B cell (primary cell): ENCODE results near the gene TMEM30A. TPM values are rescaled to one million over a fixed set of nuclear protein-coding genes. Genes with fewer than 3 reads are reported as not detected.

Experiments used
- ATAC-seq: fragments of 200-7000 bp; cut with Tn5 transposase; one replicate; pipeline ENCODE4 v1.10.0; 2021; ENCODE audit warnings: low read depth, mild to moderate bottlenecking, moderate number of reproducible peaks, moderate library complexity
- CTCF ChIA-PET: fragments of 350-600 bp; sonication (Branson Sonifier 250); formaldehyde crosslinking; loops from one replicate; lab custom pipeline; 2021; ENCODE audit warnings: antibody characterized with exemption, inconsistent platforms; lab: Charles Lee
- POLR2A ChIA-PET: fragments of 350-600 bp; sonication (Branson Sonifier 250); formaldehyde crosslinking; loops from one replicate; lab custom pipeline; 2021; ENCODE audit warnings: antibody characterized with exemption; lab: Charles Lee
- DNase-seq: peaks from one replicate; pipeline ENCODE4 v3.0.0; 2013
- H2AFZ ChIP-seq: 2 replicates; pipeline ENCODE4 v1.6.1; 2012; ENCODE audit warnings: mild to moderate bottlenecking, low read depth, low read length; ENCODE audit not compliant: insufficient read depth, poor library complexity, severe bottlenecking
- H3K27ac ChIP-seq, 2 donors: 1 replicate in 1 of 2; 2 replicates in 1 of 2; pipeline ENCODE4 v1.5.1; 2012 to 2013; ENCODE audit warnings: low read length in 2 of 2, mild to moderate bottlenecking in 2 of 2, moderate library complexity in 1 of 2
- H3K27me3 ChIP-seq, 4 experiments: fragments of 200-600 bp in 1 of 4; sonication (generic) in 1 of 4; replicated peaks in 1 of 4; 1 replicate in 2 of 4; 2 replicates in 2 of 4; pipeline versions ENCODE4 v1.6.1 to v1.7.0; 2013 to 2016; ENCODE audit warnings: low read length in 3 of 4, mild to moderate bottlenecking in 2 of 4, mixed read lengths in 1 of 4, moderate library complexity in 1 of 4; ENCODE audit not compliant: insufficient read depth in 4 of 4, control insufficient read depth in 3 of 4; ENCODE audit errors: control extremely low read depth in 1 of 4
- H3K36me3 ChIP-seq, 2 experiments: replicated peaks in 1 of 2; 1 replicate in 1 of 2; 2 replicates in 1 of 2; pipeline versions ENCODE4 v1.6.1 to v1.7.1; 2013; ENCODE audit warnings: low read length in 1 of 2; ENCODE audit not compliant: insufficient read depth in 2 of 2, control insufficient read depth in 1 of 2; ENCODE audit errors: control extremely low read depth in 1 of 2, extremely low read depth in 1 of 2
- H3K4me1 ChIP-seq, 2 donors: fragments of 200-600 bp in 1 of 2; sonication (generic) in 1 of 2; 1 replicate in 1 of 2; 2 replicates in 1 of 2; pipeline versions ENCODE4 v1.5.1 to v1.6.1; 2013 to 2017; ENCODE audit warnings: low read length in 2 of 2; ENCODE audit not compliant: control insufficient read depth in 2 of 2, insufficient read depth in 2 of 2
- H3K4me2 ChIP-seq: replicated peaks from 2 replicates; pipeline ENCODE3; 2012; ENCODE audit warnings: mild to moderate bottlenecking, low read depth, low read length; ENCODE audit not compliant: poor library complexity, severe bottlenecking
- H3K4me3 ChIP-seq, 5 experiments: fragments of 200-600 bp in 1 of 5; sonication (generic) in 1 of 5; 1 replicate in 3 of 5; 2 replicates in 2 of 5; pipeline versions ENCODE4 v1.5.1 to v1.7.0; 2011 to 2016; ENCODE audit warnings: low read length in 4 of 5, mild to moderate bottlenecking in 4 of 5, low read depth in 2 of 5, control low read depth in 1 of 5, moderate library complexity in 1 of 5; ENCODE audit not compliant: insufficient read depth in 1 of 5; ENCODE audit errors: control extremely low read depth in 1 of 5, extremely low read depth in 1 of 5
- H3K79me2 ChIP-seq: fragments of 200-600 bp; sonication (generic); one replicate; pipeline ENCODE4 v1.6.0; 2016; ENCODE audit warnings: low read length; ENCODE audit not compliant: control insufficient read depth, insufficient read depth
- H3K9ac ChIP-seq: fragments of 200-600 bp; sonication (generic); 2 replicates; pipeline ENCODE4 v1.6.1; 2017; ENCODE audit warnings: mild to moderate bottlenecking, low read length, moderate library complexity
- H3K9me3 ChIP-seq, 3 donors: one replicate each; pipeline versions ENCODE4 v1.6.1 to v1.7.1; 2013; ENCODE audit warnings: low read length in 2 of 3; ENCODE audit not compliant: control insufficient read depth in 2 of 3, insufficient read depth in 1 of 3; ENCODE audit errors: control extremely low read depth in 1 of 3
- H4K20me1 ChIP-seq: 2 replicates; pipeline ENCODE4 v1.6.0; 2012; ENCODE audit warnings: mild to moderate bottlenecking, low read length; ENCODE audit not compliant: insufficient read depth, control insufficient read depth, poor library complexity, severe bottlenecking
- H3K27ac Mint-ChIP-seq: one replicate; pipeline ENCODE4 v1.8.0; 2021; ENCODE audit warnings: mixed read lengths
- H3K27me3 Mint-ChIP-seq: one replicate; pipeline ENCODE4 v1.8.0; 2021; ENCODE audit warnings: mixed read lengths
- H3K4me1 Mint-ChIP-seq: one replicate; pipeline ENCODE4 v1.8.0; 2021; ENCODE audit warnings: mixed read lengths
- H3K4me3 Mint-ChIP-seq: one replicate; pipeline ENCODE4 v1.8.0; 2021; ENCODE audit warnings: mixed read lengths
- H3K9me3 Mint-ChIP-seq: one replicate; pipeline ENCODE4 v1.8.0; 2022; ENCODE audit warnings: mixed read lengths; ENCODE audit not compliant: insufficient read depth
- CTCF ChIP-seq: fragments of 200-600 bp; IDR thresholded peaks from one replicate; pipeline ENCODE4 v1.8.0; 2022; ENCODE audit warnings: antibody characterized with exemption, mild to moderate bottlenecking
- EZH2 ChIP-seq: IDR thresholded peaks from 2 replicates; pipeline ENCODE4 v1.6.1; 2012; ENCODE audit warnings: borderline replicate concordance, low read depth, mild to moderate bottlenecking, moderate library complexity, low read length; ENCODE audit not compliant: insufficient read depth, poor library complexity, severe bottlenecking
- WGBS: methylation state at CpG from one replicate; pipeline ENCODE4 v1.1.5; 2013; ENCODE audit warnings: missing lambda C conversion rate; ENCODE audit not compliant: insufficient coverage; 5-methylcytosine and 5-hydroxymethylcytosine counted together
- intact Hi-C: fragments of 100-400 bp; cut with micrococcal nuclease; formaldehyde crosslinking; loops from one replicate; pipeline ENCODE4 v1.10.0; 2022
- polyA plus RNA-seq: library from polyadenylated mRNA; depleted of rRNA; stranded (reverse); fragments of >200 nt; gene quantifications from 2 replicates; pipeline ENCODE4 v1.2.3, GENCODE V29; 2012
- total RNA-seq, 2 donors: library from RNA; stranded (reverse); fragments of 120-200 nt in 1 of 2; gene quantifications; 1 replicate in 1 of 2; 2 replicates in 1 of 2; pipeline versions ENCODE4 v1.2.3 to v1.2.4, GENCODE V29; 2013 to 2022

TMEM30A gene
- total and polyA plus RNA-seq, 2 donors (not counting 1 experiment from before 2014, with no cell fraction given) = 4.7 to 53.9 TPM

GRCh38 chr6:75236630-75237029 is 48.0 kb downstream of the TMEM30A start:
- DNase-seq = no peak
- H3K27ac Mint-ChIP-seq = no peak overlapping the region
- POLR2A ChIA-PET = interaction anchor here (0.6 kb wide), 1 partner anchor 26 kb away, joined by 4 read pairs; no protein-coding TSS in a partner anchor

GRCh38 chr6:75235271-75235670 is 49.3 kb downstream of the TMEM30A start:
- WGBS = no CpG with 5 or more reads among the region's 2 CpGs
- DNase-seq (no peak), ATAC-seq (no peak)
- H3K9me3 Mint-ChIP-seq = no peaks in the 10 kb centered on the region
- H3K27me3 ChIP-seq = no peaks in the 10 kb centered on the region
- H3K27ac Mint-ChIP-seq = no peak overlapping the region
- no peaks in the 10 kb centered on the region for H3K27me3 Mint-ChIP-seq
- peaks cover 5 to 31% of the 10 kb centered on the region in 2 experiments for H3K36me3 ChIP-seq
- peaks cover 4% of the 10 kb centered on the region for H3K4me1 Mint-ChIP-seq
- intact Hi-C loops = no loop called here
- no peak for TF ChIP-seq CTCF
- TF ChIP-seq EZH2 = no peak
- H3K4me3 Mint-ChIP-seq = no peak overlapping the region
- no peaks in the 10 kb centered on the region for H3K4me1 ChIP-seq
- no peaks in the 10 kb centered on the region for H3K9me3 ChIP-seq
- H3K27ac ChIP-seq = no peak overlapping the region
- H3K9ac ChIP-seq = no peak overlapping the region
- no peak overlapping the region for H3K4me2 ChIP-seq
- no peak overlapping the region for H3K4me3 ChIP-seq
- POLR2A ChIA-PET = no interaction called here
- no peak overlapping the region for H2AFZ ChIP-seq
- CTCF ChIA-PET = interaction anchor here (1.8 kb wide), 1 partner anchor 26 kb away, joined by 7 read pairs; no protein-coding TSS in a partner anchor
- peaks cover 7% of the 10 kb centered on the region for H4K20me1 ChIP-seq
- peaks cover 8% of the 10 kb centered on the region for H3K79me2 ChIP-seq

More at GRCh38 chr6:75236630-75237029, 48.0 kb downstream of the TMEM30A start:
- CTCF ChIA-PET = interaction anchor here (2.9 kb wide), 1 partner anchor 26 kb away, joined by 8 read pairs; no protein-coding TSS in a partner anchor
- H3K9ac ChIP-seq = no peak overlapping the region
- peaks cover 7% of the 10 kb centered on the region for H4K20me1 ChIP-seq
- H3K79me2 ChIP-seq = peaks cover 19% of the 10 kb centered on the region
- intact Hi-C loops = no loop called here
- H3K4me2 ChIP-seq = no peak overlapping the region
- H3K4me1 Mint-ChIP-seq = peaks cover 9% of the 10 kb centered on the region
- H3K9me3 ChIP-seq = no peaks in the 10 kb centered on the region
- no peak overlapping the region for H3K27ac ChIP-seq
- H3K36me3 ChIP-seq = peaks cover 5 to 31% of the 10 kb centered on the region in 2 experiments
- ATAC-seq = no peak
- WGBS = 100% methylated on average over 2 of the region's 4 CpGs
- no peak overlapping the region for H2AFZ ChIP-seq
- H3K27me3 ChIP-seq = no peaks in the 10 kb centered on the region
- no peaks in the 10 kb centered on the region for H3K4me1 ChIP-seq
- H3K4me3 Mint-ChIP-seq = no peak overlapping the region
- TF ChIP-seq EZH2 (no peak), CTCF (no peak)
- no peaks in the 10 kb centered on the region for H3K27me3 Mint-ChIP-seq
- H3K4me3 ChIP-seq = no peak overlapping the region
- H3K9me3 Mint-ChIP-seq = no peaks in the 10 kb centered on the region
